Fibroblast of skin of scalp (primary cell): ENCODE data around the gene ENPEP.
A peak's percentile ranks its signal among the peaks of the same experiment; 100 is the strongest.
"Not testable (repeated sequence)": the region's sequence is repeated elsewhere in the genome, so short reads cannot be mapped to it uniquely, and the experiment has no call there.

Experiments used
- DNase-seq: peaks from one replicate; pipeline ENCODE4 v3.0.0-alpha.2; 2013

The ENPEP gene

DNA sequence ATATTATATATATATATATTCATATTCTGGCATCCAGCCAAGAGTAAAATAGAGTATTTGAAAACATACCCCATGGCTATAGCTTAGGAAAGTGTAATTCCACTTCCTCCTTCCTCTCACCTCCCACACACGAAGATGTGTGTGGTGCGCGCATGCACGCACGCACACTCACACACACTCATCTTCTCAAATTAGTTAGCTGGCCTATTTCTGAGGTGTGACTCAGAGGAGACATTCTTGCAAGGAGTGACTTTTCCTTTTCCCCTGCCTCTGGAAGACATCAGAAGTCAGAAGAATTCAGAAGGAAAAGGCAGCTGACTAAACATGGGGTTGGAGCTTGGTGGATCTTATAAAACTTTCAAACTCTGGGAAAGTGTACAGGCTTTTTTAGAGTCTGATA, 8.8 kb downstream of the ENPEP start:
- DNase-seq = peak; percentile 95

DNA sequence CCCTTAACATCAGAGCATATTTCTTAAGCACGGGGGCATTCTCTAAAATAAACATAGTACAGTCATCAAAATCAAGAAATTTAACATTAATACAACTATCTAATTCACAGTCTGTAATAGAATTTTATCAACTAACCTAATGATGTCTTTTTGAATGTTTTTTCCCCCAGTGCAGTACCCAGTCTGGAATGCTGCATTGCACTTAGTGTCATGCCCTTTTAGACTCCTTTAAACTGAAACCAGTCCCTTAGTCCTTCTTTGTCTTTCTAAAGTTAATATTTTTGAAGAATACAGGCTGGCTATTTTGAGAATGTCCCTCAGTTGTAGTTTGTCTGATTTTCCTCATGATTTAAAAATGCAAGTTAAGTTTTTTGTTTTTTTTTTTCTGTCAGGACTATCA, 9.5 kb downstream of the ENPEP start:
- DNase-seq = no peak

- no peak for DNase-seq
Measured at GRCh38 chr4:110486256-110486655, 10.3 kb downstream of the ENPEP start.

GRCh38 chr4:110486850-110487249, 10.9 kb downstream of the ENPEP start:
- DNase-seq = not testable (repeated sequence)

DNA sequence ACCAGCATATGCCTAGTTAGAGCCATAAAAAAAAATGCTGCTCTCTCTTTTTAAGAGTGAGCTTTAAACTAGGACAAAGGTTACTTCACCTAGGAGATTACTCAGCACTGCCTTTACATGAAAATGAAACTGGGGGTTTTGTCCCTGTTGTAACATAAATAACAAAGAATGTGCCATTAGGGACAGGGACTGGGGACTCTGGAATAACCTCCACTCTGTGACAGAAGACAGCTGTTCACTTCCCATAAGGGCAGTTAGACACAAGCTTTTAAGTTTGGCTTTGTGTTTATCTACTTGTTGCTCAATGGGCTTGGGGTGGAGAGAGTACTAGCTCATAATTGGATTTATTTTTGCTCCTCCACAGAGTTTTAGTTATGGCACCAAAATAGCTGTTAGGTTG, 11.9 kb downstream of the ENPEP start:
- no peak for DNase-seq

DNA sequence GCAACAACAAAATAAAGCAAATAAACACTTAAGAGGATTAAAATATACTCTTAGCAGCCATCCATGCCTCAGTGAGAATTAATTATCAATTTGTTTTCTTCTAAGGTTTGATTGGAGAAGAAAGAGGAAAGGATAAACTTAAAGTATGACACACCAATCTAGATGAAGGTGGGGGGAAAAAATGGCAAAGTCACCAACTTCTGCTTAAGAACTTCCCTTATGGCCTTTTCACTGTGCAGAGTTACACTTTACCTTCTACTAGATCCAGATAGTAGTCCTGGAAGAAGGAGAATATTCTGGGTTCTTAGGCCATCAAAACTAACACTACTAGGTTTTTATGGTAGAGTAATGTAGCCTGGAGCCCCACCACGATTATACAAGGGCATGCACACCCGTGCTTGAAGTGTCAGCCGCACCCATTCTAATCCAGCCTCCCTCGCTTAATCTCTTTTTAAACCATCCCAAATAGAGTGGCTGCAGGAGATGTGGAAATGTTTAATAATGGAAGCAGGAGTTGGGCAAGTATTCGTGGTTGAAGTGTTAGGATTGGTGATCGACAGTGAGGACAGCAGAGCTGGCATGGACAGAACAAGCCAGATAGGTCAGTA, 14.1 kb downstream of the ENPEP start:
- DNase-seq = no peak

GRCh38 chr4:110492522-110492921, 16.6 kb downstream of the ENPEP start:
- no peak for DNase-seq

DNA sequence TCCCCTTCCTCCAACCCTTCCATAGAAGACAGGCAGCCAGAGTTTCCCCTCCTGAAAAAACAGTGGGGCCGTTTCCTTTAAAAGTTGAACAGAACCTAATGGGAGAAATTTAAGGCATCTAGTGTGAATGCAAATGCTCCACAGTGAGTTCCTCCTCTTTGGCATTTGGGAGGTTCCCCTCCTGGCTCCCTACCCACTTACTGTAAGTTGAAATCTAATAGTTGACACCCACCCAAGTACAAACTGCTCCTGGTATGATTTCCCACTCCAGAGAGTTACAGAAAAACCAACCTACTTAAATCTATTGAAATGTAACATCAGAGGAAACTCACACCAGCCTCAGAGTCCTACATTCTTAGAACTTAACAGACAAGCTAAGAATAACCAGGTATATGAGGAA, 17.6 kb downstream of the ENPEP start:
- DNase-seq = no peak

- DNase-seq = no peak
Measured at GRCh38 chr4:110498420-110498819, 22.5 kb downstream of the ENPEP start.

- no peak for DNase-seq
Measured at GRCh38 chr4:110499126-110499525, 23.2 kb downstream of the ENPEP start.

DNA sequence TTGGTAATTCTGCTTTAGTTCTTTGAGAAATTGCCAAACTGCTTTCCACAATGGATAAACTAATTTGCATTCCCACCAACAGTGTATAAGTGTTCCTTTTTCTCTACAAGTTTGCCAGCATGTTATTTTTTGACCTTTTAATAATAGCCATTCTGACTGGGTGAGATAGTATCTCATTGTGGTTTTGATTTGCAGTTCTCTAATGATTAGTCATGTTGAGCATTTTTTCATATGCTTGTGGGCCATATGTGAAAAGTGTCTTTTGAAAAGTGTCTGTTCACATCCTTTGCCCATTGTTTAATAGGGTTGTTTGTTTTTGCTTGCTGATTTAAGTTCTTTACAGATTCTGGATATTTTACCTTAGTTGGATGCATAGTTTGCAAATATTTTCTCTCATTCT, 25.9 kb downstream of the ENPEP start:
- DNase-seq = peak; percentile 58

GRCh38 chr4:110503270-110504083, 27.5 kb downstream of the ENPEP start:
- no peak for DNase-seq

DNA sequence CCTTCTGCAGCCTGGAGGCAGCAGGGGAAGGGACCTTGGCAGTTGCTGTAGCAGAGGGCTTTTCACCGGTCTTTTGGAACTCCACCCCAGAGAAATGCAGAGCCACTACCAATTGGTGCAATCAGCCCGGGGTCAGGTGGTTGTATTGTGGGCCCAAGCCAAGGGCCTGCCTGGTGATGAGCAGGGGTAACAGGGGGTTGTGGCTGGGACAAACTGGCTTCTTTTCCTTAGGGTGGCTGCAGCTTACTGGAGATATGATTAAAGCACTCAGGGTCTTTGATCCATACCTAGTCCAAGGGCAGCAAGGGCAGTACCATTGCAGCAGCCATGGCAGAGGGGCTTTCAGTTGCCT, 28.1 kb downstream of the ENPEP start:
- DNase-seq = no peak

GRCh38 chr4:110505440-110505839, 29.5 kb downstream of the ENPEP start:
- DNase-seq = no peak

DNA sequence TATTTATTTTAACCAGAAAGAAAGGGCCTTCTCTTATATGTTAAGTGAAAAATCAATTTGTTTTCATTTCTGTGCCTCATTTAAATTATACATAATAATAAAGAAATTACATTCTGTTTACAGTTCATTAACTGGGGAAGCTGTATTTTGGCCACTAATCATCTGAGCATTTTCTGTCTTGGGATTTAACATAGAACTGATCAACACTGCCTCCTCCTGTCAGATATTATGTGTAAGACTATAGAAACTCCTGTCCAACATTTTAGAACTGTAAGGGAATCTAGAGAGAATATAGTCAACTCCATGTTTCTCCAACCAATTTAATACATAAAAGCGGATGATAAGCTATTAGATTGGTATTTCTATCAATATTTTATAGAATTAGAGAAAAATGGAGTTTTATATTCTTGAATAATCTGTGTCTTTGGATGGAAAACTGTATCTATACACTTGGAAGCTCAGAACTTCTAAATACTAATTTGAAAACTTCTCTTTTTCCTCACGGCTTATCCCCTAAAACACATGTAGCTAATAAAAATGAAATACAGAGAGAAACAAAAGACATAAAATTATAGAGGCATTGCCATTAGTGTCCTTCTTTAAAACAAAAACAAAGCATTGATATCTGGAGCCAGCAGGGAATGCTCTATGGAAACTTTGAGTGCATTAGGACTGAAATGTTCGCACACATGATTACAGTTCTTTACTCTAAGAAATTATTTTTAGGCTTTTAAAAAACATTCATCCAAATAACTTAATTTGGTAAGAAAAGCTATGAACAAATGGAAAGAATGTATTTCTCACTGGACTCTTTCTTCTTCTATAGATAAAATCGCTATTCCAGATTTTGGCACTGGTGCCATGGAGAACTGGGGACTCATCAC, 33.1 kb downstream of the ENPEP start:
- DNase-seq = peak; percentile 50

GRCh38 chr4:110510277-110510676, 34.3 kb downstream of the ENPEP start:
- no peak for DNase-seq

DNA sequence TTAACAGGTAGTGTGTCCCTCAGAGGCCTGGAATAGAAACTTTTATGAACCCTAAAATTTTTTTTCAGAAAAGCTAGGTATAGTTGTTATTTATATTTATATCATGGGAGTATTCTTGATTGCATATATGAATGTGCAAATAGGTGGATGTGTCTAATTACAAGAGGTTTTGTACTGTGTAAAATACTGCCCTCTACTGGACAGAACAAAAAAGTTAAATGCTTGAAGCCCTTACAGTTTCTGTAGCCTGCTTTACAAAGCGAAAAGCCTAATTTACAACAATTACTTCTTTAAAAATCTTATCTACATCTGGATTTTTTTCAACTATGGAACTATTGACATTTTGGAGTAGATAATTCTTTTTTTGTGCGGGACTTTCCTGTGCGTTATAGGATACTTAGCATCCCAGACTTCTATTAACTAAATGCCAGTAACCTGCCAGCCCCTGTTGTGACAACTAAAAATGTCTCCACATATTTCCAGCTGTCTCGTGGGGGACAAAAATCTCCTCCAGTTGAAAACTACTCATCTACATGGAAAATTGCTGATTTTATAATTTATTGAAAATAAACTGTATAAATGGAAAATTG, 35.1 kb downstream of the ENPEP start:
- DNase-seq = peak; percentile 66

- no peak for DNase-seq
Measured at GRCh38 chr4:110512901-110513300, 36.9 kb downstream of the ENPEP start.

- DNase-seq = peak; percentile 48
Measured at GRCh38 chr4:110514889-110515479, 39.0 kb downstream of the ENPEP start.

DNA sequence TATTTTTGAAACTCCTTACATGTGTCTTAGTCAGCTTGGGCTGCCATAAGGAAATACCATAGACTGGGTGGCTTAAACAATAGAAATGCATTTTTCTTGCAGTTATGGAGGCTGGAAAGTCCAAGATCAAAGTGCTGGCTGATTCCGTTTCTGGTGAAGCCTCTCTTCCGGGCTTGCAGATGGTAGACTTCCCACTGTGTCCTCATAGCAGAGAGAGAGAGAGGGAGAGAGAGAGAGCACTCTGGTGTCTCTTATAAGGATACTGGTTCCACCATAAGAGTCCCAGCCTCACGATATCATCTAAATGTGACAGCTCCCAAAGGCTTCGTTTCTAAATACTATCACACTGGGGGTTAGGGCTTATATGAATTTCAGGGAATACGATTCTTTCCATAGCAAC, 39.7 kb downstream of the ENPEP start:
- DNase-seq = peak; percentile 15

GRCh38 chr4:110516106-110516922, 40.4 kb downstream of the ENPEP start:
- peak; percentile 40 for DNase-seq
